Brain microvascular endothelial cell (primary cell): ENCODE measurements around the gene ABCC1.

ENCODE experiments used
- DNase-seq: peaks from one replicate; pipeline ENCODE4 v3.0.0-alpha.2; 2020
- H3K27ac ChIP-seq: fragments of 250-450 bp; sonication (Bioruptor Pico); 2 replicates; pipeline ENCODE4 v1.5.1; 2020; ENCODE audit warnings: mild to moderate bottlenecking, moderate library complexity
- H3K27me3 ChIP-seq: fragments of 250-450 bp; sonication (Bioruptor Pico); replicated peaks from 2 replicates; pipeline ENCODE4 v1.5.1; 2020; ENCODE audit warnings: mild to moderate bottlenecking
- H3K36me3 ChIP-seq: fragments of 250-450 bp; sonication (Bioruptor Pico); replicated peaks from 2 replicates; pipeline ENCODE4 v1.5.1; 2020; ENCODE audit warnings: mild to moderate bottlenecking
- H3K4me3 ChIP-seq: 2 replicates; pipeline ENCODE4 v1.5.1; 2011; ENCODE audit warnings: low read depth, mild to moderate bottlenecking, control low read depth, low read length, moderate library complexity
- in situ Hi-C: cut with HindIII; loops from 2 replicates; pipeline ENCODE4 v1.10.0; 2017; ENCODE audit warnings: low sequenced_read_pairs, low pct_ligation_motif_present
- TF ChIP-seq, protein P1 (sequence below): IDR thresholded peaks from 2 replicates; pipeline ENCODE4 v1.5.1; 2011; ENCODE audit warnings: low read depth, mild to moderate bottlenecking, moderate library complexity, low read length, control low read depth, inconsistent platforms; ENCODE audit errors: missing control alignments

The ABCC1 gene

DNA sequence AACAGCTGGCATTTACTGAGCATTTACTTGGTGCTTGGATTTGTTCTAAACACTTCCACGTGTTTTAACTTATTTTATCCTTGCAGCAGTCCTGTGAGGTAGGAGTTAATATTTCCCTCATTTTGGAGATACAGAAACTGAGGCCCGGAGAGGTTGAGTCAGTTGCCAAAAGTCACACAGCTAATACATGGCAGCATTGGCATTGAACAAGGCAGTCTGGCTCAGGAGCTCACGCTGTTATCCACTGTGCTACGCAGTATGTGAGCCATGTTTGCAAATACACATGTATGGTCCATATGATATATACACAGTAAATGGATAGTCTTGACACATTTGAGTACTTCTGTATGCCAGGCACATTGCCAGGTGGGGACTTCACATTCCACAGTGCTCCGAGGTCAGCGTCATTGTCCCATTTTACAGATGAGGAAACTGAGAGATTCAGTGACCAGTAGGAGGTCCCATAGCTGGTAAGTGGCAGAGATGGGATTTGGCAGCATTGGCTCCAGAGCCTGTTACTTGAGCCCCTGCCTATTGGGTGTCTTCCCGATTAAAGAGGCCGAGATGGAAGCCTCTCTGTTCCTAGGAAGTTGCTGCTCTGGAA, 163.1 kb downstream of the ABCC1 start:
- no peak for DNase-seq
- TF ChIP-seq, protein P1, sequence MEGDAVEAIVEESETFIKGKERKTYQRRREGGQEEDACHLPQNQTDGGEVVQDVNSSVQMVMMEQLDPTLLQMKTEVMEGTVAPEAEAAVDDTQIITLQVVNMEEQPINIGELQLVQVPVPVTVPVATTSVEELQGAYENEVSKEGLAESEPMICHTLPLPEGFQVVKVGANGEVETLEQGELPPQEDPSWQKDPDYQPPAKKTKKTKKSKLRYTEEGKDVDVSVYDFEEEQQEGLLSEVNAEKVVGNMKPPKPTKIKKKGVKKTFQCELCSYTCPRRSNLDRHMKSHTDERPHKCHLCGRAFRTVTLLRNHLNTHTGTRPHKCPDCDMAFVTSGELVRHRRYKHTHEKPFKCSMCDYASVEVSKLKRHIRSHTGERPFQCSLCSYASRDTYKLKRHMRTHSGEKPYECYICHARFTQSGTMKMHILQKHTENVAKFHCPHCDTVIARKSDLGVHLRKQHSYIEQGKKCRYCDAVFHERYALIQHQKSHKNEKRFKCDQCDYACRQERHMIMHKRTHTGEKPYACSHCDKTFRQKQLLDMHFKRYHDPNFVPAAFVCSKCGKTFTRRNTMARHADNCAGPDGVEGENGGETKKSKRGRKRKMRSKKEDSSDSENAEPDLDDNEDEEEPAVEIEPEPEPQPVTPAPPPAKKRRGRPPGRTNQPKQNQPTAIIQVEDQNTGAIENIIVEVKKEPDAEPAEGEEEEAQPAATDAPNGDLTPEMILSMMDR = no peak
- H3K36me3 ChIP-seq = peaks cover 69% of the 10 kb centered on the region
- H3K27me3 ChIP-seq = no peaks in the 10 kb centered on the region
- H3K4me3 ChIP-seq = no peak overlapping the region
- H3K27ac ChIP-seq = no peak overlapping the region
- in situ Hi-C loops = no loop called here

GRCh38 chr16:16113076-16113475, 163.7 kb downstream of the ABCC1 start:
- Histone ChIP-seq H3K4me3 (no peak overlapping the region), H3K27ac (no peak overlapping the region), H3K36me3 (peaks cover 71% of the 10 kb centered on the region), H3K27me3 (no peaks in the 10 kb centered on the region)
- no peak for DNase-seq
- TF ChIP-seq, protein P1 = no peak
- in situ Hi-C loops = no loop called here

GRCh38 chr16:16116841-16117240, 167.4 kb downstream of the ABCC1 start:
- Histone ChIP-seq H3K27me3 (no peaks in the 10 kb centered on the region), H3K27ac (no peak overlapping the region), H3K4me3 (no peak overlapping the region), H3K36me3 (peaks cover 55% of the 10 kb centered on the region)
- TF ChIP-seq, protein P1 = no peak
- DNase-seq = no peak
- in situ Hi-C loops = no loop called here

- Histone ChIP-seq H3K27me3 (no peaks in the 10 kb centered on the region), H3K36me3 (peaks cover 53% of the 10 kb centered on the region), H3K4me3 (no peak overlapping the region), H3K27ac (no peak overlapping the region)
- TF ChIP-seq, protein P1 = no peak
- in situ Hi-C loops = no loop called here
- DNase-seq = no peak
Observed at GRCh38 chr16:16118337-16118736, 168.9 kb downstream of the ABCC1 start.

DNA sequence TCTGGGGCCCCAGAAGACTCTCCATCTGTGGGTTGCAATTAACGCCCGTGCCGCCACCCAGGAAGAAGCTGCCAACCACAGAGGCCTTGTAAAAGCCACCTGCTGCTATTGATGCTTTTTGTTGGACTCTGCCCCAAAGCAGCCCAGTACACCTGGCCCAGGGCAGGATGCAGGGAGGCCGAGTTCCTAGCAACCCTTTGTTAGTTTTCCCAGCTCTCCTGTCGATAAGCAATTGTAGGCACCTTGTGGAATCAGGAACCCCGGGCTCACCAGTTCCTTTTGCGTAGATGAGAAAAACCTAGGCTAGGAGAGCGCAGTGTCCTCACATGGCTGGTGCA, 170.6 kb downstream of the ABCC1 start:
- TF ChIP-seq, protein P1 = no peak
- in situ Hi-C loops = no loop called here
- no peak overlapping the region for H3K4me3 ChIP-seq
- no peak for DNase-seq
- peaks cover 49% of the 10 kb centered on the region for H3K36me3 ChIP-seq
- H3K27ac ChIP-seq = no peak overlapping the region
- no peaks in the 10 kb centered on the region for H3K27me3 ChIP-seq
